Mesothelial cell of epicardium (in vitro differentiated cells): ENCODE results near the gene TACSTD2. TPM values are rescaled to one million over a fixed set of nuclear protein-coding genes. Genes with fewer than 3 reads are reported as not detected.
A peak's percentile ranks its signal among the peaks of the same experiment; 100 is the strongest.

Source experiments
- DNase-seq, 2 experiments: peaks; one replicate each; pipeline ENCODE4 v3.0.0; 2021; ENCODE audit warnings: low spot score in 2 of 2; ENCODE audit not compliant: unreplicated experiment in 2 of 2
- H3K27ac Mint-ChIP-seq: 2 replicates; pipeline ENCODE4 v1.8.0; 2021; ENCODE audit warnings: mixed read lengths
- H3K27me3 Mint-ChIP-seq: 2 replicates; pipeline ENCODE4 v1.8.0; 2021; ENCODE audit warnings: low read depth, mixed read lengths
- H3K36me3 Mint-ChIP-seq: 2 replicates; pipeline ENCODE4 v1.8.0; 2021; ENCODE audit warnings: mixed read lengths
- H3K4me1 Mint-ChIP-seq: 2 replicates; pipeline ENCODE4 v1.8.0; 2021; ENCODE audit warnings: mixed read lengths
- H3K4me3 Mint-ChIP-seq: 2 replicates; pipeline ENCODE4 v1.8.0; 2021; ENCODE audit warnings: mild to moderate bottlenecking, moderate library complexity, mixed read lengths
- H3K9me3 Mint-ChIP-seq: 2 replicates; pipeline ENCODE4 v1.8.0; 2021; ENCODE audit warnings: mixed read lengths
- CTCF ChIP-seq: fragments of 200-600 bp; sonication (generic); IDR thresholded peaks from one replicate; pipeline ENCODE4 v1.5.0; 2021; ENCODE audit warnings: antibody characterized with exemption; ENCODE audit not compliant: unreplicated experiment
- total RNA-seq: library from RNA; stranded (reverse); gene quantifications from 3 replicates; pipeline ENCODE4 v1.2.1, GENCODE V29; 2021

Gene TACSTD2
- total RNA-seq, 1 donor from 2014 or later: 22.7 TPM

- DNase-seq: no peak
- peaks cover 7% of the 10 kb centered on the region for H3K27me3 Mint-ChIP-seq
- H3K4me1 Mint-ChIP-seq: peaks cover 38% of the 10 kb centered on the region
- H3K36me3 Mint-ChIP-seq: no peaks in the 10 kb centered on the region
- no peak overlapping the region for H3K27ac Mint-ChIP-seq
- H3K4me3 Mint-ChIP-seq: no peak overlapping the region
- no peaks in the 10 kb centered on the region for H3K9me3 Mint-ChIP-seq
- TF ChIP-seq CTCF: no peak
Measured at GRCh38 chr1:58581641-58582040, 4.6 kb upstream of the TACSTD2 start.

- H3K9me3 Mint-ChIP-seq: no peaks in the 10 kb centered on the region
- no peaks in the 10 kb centered on the region for H3K36me3 Mint-ChIP-seq
- peak overlapping the region; percentile 21 for H3K27ac Mint-ChIP-seq
- no peak overlapping the region for H3K4me3 Mint-ChIP-seq
- peaks cover 37% of the 10 kb centered on the region for H3K4me1 Mint-ChIP-seq
- TF ChIP-seq CTCF: no peak
- peaks cover 11% of the 10 kb centered on the region for H3K27me3 Mint-ChIP-seq
- no peak for DNase-seq
Measured at GRCh38 chr1:58580186-58580585, 3.1 kb upstream of the TACSTD2 start.

GRCh38 chr1:58577654-58578030 is 590 bp upstream of the TACSTD2 start:
- no peak for DNase-seq
- Mint-ChIP-seq H3K27me3 (peaks cover 11% of the 10 kb centered on the region), H3K36me3 (no peaks in the 10 kb centered on the region), H3K4me3 (peak overlapping the region; percentile 68), H3K27ac (peak overlapping the region; percentile 100), H3K9me3 (no peaks in the 10 kb centered on the region), H3K4me1 (peaks cover 38% of the 10 kb centered on the region)
- no peak for TF ChIP-seq CTCF

GRCh38 chr1:58576325-58576726 is 726 bp downstream of the TACSTD2 start:
- no peaks in the 10 kb centered on the region for H3K36me3 Mint-ChIP-seq
- no peak for TF ChIP-seq CTCF
- H3K4me3 Mint-ChIP-seq: peak overlapping the region; percentile 34
- peaks cover 51% of the 10 kb centered on the region for H3K4me1 Mint-ChIP-seq
- no peaks in the 10 kb centered on the region for H3K9me3 Mint-ChIP-seq
- peak overlapping the region; percentile 30 for H3K27ac Mint-ChIP-seq
- peaks cover 11% of the 10 kb centered on the region for H3K27me3 Mint-ChIP-seq
- no peak for DNase-seq

GRCh38 chr1:58575551-58576324 is 1.3 kb downstream of the TACSTD2 start:
- Mint-ChIP-seq H3K27me3 (peaks cover 11% of the 10 kb centered on the region), H3K4me3 (peak overlapping the region; percentile 49), H3K36me3 (no peaks in the 10 kb centered on the region), H3K9me3 (no peaks in the 10 kb centered on the region), H3K27ac (peak overlapping the region; percentile 59), H3K4me1 (peaks cover 52% of the 10 kb centered on the region)
- no peak for DNase-seq
- TF ChIP-seq CTCF: no peak
